Measurements from ENCODE around the gene AFM.

AFM gene, protein sequence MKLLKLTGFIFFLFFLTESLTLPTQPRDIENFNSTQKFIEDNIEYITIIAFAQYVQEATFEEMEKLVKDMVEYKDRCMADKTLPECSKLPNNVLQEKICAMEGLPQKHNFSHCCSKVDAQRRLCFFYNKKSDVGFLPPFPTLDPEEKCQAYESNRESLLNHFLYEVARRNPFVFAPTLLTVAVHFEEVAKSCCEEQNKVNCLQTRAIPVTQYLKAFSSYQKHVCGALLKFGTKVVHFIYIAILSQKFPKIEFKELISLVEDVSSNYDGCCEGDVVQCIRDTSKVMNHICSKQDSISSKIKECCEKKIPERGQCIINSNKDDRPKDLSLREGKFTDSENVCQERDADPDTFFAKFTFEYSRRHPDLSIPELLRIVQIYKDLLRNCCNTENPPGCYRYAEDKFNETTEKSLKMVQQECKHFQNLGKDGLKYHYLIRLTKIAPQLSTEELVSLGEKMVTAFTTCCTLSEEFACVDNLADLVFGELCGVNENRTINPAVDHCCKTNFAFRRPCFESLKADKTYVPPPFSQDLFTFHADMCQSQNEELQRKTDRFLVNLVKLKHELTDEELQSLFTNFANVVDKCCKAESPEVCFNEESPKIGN

DNA sequence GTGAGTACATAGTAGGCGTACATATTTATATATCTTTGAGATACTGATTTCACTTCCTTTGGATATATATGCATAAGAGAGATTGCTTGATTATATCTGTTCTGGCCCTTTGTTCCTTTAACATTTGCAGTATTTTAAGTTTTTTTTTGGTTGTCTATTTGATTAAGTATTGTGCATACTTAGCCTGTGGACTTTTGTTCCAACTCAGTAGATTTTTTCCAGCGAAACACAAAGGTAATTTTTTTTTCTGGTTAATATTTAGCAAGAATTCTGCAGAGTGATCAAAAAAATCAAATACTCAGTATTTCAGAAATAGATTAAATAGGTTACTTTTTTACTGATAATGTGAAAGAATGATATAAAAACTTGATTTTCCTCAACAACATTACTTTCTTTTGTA lies at the start of gene AFM:
Gene AFM (plus strand): TSS at position 388 of the 400 bp plus-strand sequence. CDS start 31 bp downstream, outside the sequence.
- DNase-seq = no peak

DNA sequence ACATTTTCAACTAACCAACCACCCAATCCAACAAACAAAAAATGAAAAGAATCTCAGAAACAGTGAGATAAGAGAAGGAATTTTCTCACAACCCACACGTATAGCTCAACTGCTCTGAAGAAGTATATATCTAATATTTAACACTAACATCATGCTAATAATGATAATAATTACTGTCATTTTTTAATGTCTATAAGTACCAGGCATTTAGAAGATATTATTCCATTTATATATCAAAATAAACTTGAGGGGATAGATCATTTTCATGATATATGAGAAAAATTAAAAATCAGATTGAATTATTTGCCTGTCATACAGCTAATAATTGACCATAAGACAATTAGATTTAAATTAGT lies 49.8 kb upstream of the AFM start:
- DNase-seq = no peak

DNA sequence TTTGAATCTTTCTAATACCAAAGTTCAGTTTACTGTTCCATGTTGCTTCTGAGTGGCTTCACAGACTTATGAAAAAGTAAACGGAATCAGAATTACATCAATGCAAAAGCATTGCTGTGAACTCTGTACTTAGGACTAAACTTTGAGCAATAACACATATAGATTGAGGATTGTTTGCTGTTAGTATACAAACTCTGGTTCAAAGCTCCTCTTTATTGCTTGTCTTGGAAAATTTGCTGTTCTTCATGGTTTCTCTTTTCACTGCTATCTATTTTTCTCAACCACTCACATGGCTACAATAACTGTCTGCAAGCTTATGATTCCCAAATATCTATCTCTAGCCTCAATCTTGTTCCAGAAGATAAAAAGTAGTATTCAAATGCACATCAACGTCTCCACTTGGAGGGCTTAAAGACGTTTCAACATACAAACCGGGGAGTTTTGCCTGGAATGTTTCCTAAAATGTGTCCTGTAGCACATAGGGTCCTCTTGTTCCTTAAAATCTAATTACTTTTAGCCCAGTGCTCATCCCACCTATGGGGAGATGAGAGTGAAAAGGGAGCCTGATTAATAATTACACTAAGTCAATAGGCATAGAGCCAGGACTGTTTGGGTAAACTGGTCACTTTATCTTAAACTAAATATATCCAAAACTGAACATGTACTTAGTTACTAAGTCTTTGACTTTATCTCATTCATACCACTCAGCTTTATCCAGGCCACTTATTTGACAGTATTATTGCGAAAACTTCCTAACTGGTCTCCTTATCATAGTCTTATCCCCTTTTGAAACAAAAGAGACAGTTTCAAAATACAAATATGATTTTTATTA lies 49.2 kb upstream of the AFM start:
- no peak for DNase-seq

DNA sequence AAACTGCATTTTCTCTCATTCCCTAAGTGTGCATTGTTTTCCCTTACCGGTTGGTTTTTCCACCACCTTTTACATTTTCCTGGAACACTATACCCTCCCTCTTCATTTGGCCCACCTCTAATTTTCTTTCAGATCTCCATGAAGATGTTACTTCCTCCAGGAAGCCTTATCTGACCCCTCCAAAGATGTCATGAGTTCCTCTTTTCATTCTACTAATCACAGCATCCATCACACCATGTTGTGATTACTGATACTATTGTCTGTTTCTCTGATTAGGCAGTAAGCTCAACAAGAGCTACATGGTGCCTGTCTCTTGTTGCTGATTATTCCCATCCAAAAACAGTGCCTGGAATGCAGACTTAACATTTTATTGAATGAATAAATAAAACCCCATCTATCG lies 48.4 kb upstream of the AFM start:
- no peak for DNase-seq

DNA sequence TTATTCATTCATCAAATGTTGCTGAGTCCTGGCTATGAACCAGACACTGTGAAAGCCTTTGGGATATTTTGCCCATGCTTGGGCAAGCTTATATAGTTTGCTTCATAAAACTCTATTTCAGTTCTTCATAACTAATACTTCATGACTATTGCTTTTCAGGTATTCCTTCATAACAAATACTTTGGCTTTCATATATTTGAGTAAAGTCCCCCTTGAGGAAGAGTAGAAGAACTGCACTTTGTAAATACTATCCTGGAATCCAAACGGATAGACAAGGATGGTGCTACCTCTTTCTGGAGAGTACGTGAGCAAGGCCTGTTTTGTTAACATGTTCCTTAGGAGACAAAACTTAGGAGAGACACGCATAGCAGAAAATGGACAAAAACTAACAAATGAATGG lies 47.2 kb upstream of the AFM start:
- no peak for DNase-seq

DNA sequence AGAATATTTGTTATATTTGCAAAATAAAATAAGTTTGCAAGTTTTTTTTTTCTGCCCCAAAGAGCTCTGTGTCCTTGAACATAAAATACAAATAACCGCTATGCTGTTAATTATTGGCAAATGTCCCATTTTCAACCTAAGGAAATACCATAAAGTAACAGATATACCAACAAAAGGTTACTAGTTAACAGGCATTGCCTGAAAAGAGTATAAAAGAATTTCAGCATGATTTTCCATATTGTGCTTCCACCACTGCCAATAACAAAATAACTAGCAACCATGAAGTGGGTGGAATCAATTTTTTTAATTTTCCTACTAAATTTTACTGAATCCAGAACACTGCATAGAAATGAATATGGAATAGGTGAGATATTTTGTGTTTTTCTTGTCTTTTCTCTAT lies 45.6 kb upstream of the AFM start, which contains the start of gene AFP:
Gene AFP (plus strand): TSS at position 238 of the 400 bp plus-strand sequence. CDS start 42 bp downstream, at position 280.
- no peak for DNase-seq

DNA sequence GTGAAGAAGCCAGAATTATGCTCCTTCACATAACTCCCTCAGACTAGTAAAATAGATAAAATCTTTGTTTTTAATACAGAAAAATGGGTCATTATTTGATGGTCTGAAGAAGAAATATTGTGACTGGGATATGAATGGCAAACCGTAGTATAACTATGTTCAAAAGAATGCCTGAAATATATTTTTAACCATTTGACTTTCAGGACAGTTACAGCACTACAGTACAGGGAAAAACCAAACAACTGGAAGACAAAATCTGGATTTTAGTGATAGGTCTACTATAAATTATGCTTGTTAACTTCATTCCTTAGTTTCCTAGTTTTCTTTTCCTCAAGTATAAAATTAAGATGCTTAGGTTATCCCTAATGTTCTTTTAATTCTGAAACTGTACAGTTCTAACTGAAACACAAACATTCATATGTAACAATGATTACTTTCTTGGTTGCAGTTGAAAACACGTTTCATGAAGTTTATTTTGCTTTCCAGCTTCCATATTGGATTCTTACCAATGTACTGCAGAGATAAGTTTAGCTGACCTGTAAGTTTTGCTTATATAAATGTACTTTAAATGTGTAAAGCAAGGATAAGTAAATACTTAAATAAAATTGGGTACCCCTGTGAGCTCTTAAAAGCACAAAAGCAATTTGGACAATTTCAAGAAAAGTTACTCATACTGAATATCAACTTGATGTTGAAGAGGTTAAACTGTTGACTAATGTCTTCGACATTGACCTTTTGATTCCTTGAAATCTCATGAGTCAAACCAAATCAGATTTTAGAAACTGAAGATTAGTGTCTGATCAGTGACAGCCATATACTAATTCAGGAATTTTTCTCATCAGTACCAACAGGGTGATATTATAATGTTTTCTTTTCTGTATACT lies 44.6 kb upstream of the AFM start:
- no peak for DNase-seq

DNA sequence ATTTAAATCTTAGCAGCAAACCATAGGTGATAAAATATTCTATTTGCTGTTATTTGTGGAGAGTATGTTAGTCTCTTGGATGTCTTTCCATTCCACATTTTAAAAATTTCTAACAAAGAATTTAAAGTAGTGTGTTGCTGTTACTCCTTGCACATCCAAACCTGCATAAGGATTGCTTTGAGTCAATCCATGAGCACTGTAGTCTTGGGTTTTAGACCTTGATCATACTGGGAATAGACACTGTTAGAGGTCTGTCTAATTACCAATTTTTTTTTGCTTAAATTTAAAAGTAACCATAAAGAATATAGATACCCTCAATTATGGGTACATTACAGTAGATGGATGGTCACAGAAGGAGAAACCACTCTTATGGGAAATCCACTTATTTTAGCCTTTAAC lies 44.0 kb upstream of the AFM start:
- DNase-seq = no peak

DNA sequence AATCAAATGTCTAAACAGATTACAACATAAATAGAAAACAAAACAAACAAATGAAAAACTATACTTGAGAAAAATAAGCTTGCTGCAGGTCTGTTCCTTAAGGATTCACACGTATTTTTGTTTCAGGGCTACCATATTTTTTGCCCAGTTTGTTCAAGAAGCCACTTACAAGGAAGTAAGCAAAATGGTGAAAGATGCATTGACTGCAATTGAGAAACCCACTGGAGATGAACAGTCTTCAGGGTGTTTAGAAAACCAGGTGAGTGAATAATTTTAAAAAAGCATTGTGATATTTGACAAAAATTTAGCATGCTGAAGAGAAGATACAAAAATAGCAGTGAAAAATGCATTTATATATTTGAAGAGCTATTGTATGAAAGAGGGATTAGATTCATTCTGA lies 43.5 kb upstream of the AFM start:
- no peak for DNase-seq

DNA sequence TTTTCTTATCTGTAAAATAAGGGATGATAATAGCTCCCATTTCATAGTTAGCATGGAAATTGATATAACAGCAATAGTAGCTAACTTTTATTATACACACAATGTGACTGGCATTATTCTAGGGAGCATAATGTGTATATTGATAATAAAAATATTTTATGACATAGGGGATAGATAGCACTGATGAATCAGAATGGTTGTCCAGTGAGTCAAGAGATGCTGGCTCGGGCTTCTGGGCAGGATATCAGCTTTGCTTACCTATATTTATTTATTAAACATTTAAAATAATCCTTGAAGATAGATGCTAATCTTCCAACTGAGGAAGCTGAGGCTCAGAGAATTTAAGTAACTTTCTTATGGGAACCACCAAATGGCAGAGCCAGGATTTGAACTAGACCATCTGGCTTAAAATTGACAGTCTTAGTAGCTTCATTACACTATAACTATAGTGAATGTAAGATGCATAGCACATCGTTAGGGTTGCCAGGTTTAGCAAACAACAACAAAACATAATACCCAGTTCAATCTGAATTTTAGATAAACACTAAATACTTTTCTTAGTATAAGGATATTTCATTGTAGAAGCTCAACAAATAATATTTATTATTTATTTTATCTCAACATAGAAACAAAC lies 42.8 kb upstream of the AFM start:
- DNase-seq = no peak

DNA sequence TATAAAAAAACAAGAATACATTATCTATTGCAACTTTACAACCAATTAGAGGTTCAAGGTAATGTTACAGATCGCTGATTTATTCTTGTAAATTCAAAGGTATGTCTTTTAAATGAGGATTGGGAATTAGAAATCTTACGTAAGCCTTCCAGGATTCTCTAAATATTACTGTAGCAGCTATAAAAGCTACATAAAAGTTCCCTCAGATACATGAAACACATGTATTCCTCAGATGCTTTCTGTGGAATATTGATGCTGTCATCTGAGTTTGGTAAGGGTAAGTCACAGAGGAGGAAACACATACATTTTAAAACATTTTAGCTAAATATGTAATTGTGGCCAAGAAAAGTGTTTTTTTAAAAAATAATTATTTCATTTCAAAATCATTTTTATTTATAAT lies 42.1 kb upstream of the AFM start:
- DNase-seq = no peak

DNA sequence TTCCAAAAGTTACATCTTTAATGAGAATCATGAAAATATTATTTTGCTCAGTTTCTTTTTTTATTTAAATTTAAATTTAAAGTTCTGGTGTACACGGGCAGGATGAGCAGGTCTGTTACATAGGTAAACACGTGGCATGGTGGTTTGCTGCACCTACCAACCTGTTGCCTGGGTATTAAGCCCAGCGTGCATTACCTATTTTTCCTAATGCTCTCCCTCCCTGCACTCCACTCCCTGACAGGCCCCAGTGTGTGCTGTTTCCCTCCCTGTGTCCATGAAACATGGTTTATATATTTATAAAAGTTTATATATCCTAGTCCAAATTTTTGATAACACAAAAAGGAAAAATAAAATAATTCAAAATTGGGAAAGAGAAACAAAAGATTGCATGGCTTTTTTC lies 41.6 kb upstream of the AFM start:
- no peak for DNase-seq

DNA sequence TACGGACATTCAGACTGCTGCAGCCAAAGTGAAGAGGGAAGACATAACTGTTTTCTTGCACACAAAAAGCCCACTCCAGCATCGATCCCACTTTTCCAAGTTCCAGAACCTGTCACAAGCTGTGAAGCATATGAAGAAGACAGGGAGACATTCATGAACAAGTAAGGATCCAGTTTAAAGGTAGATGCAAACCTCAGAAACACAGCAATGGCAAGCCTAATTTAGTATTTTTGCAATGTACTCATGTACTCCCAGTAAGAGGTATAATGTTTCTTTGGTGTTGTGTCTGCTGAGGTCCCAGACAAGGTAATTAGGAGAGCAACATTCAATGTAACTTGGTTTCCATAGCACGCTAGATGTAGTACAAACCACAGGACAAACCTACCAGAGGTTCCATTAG lies 40.9 kb upstream of the AFM start:
- DNase-seq = no peak

DNA sequence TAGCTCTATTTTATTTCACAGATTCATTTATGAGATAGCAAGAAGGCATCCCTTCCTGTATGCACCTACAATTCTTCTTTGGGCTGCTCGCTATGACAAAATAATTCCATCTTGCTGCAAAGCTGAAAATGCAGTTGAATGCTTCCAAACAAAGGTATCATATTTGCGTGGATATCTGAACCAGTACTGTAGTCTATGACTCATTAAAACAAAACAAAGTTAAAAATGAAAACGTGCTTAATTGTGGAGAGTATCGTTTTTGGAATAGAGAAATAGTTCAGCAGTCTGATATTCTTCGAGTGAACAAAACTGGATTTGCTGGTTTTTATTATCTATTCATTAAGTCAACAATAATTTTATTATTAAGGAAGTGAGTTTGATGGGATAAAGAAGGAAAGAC lies 39.3 kb upstream of the AFM start:
- DNase-seq = no peak

DNA sequence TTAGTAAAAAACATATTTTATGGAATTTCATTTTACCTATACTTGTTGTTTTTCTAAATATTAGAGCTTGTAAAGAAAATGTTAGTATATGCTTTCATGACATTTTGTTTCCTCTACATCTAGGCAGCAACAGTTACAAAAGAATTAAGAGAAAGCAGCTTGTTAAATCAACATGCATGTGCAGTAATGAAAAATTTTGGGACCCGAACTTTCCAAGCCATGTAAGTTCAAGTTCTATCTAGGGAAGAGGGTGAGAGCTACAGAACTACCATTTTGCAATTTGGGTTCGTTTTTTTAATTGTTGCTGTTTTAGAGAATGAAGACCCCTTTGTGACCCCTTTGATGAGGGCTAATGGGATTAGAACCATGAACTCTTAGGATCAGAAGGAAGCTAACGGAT lies 38.3 kb upstream of the AFM start:
- DNase-seq = no peak

DNA sequence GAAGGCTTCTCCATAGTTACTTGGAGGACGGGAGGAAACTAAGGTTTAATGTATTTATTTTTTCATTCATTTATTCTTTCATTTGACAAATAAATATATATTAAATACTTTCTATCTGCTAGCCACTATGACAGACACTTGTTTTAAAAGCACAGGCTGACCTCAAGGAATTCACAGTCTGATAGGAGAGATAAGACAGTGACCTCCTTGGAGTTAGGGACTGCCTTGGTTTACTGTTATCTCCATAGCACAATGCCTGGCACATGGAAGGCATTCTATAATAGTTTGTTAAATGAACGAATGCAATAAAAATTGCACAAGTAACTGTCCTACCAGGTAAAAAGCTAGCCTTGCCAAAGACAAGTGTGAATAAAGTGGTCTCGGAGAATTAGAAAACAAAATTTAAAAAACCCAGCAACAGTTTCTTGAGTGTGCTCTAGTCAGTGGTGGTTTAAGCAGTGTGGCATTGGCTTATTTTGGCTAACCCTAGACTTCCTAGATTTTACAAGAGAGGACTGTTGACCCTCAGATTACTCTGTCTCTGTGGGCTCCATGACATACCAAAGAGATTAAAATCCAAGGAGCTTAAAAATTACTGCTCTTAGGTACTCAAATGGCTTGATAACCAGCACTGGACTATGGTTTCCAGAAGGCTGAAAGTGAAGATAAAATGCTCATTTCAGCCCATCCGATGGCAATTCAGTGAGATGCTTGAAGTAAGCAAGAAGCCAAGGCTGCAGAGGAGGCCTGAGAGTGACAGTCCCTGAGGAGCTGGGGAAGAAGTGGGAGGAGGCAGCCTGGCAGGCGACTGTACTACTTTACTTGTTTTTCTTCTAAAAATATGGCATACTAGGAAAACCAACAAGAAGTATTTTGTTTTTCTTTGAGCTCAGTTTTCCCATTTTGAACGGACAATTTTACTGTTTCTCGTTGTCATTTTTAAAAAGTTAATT lies 35.9 kb upstream of the AFM start:
- DNase-seq = no peak

DNA sequence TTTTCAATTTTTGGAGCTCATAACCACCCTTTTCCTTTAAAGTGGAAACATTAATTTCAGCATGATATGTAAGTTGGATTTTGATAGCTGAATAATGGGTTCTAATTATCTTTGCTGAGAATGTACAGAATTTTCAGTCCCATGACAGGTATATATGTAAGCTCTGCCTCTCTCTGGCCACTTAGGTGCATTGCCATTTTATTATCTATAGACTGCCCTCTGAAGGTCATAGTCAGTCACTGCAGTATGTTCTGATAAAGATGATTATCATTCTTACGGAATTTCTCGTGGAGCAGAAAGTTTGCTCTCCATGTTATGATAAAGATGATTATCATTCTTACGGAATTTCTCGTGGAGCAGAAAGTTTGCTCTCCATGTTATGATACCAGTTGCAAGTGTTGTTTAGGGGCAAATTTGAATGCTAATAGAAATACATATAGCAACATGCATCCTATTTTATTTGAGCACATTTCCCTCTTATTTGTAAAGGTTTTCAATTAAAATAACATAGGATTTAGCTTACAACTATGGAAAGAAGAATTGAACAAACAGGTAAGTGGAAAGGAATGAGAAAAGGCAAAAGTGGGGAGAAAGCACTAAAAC lies 35.1 kb upstream of the AFM start:
- DNase-seq = no peak

DNA sequence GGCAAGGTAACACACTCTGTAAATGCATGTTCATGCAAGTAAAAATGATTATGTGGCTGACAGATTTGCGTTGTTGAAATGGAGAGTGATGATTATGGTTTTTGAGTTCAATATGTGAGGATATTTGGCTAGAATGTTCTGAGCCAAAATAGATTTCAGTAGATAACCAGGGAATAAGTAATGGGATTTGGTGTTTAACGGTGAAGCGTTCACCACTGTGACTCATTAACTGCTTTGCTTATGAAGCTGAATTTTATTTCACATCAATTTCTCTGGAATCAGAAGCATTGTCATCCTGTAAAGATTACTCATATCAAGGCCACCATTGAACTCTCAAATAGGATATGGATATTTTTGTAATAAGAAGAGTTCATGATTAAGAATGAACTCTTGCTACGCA lies 33.9 kb upstream of the AFM start:
- no peak for DNase-seq

DNA sequence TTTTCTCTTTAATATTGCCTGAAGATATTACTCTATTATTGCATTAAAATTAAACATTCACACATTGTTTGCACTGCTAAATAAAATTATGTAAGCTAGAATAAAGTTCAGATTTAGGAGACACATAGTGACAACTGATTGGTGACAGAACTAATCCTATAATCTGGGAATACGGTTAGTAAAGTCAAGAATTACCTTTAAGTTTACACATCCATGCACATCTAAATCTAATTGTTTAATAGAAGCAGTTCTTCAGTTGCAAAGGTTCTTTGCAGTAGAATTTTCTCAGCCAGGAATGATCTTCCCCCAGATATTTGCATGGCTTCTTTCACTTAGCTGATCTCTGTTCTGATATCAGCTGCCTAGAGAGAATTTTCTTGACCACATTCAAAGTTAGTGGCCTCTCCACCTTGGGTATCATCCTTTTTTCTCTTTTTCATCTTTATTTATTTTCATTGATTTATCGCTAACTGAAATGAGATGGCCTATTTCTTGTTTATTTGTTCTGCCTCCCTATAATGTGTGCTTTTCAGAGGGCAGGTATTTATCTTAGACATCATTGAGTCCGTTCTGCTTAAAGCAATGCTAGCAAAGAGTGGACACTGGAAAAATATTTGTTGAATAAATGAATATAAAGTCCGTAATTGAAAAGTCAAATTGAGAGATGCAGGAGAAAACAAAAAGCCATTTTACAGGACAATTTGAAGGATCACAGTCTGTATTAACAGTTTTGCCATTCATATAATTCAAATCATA lies 32.9 kb upstream of the AFM start:
- no peak for DNase-seq
